AML-193 (cell line): ENCODE data around the gene BHLHE41.

ENCODE experiments used
- DNase-seq, 2 experiments: peaks; one replicate each; lab custom pipeline; 2025; lab: John Stamatoyannopoulos, UW

The BHLHE41 gene

DNA sequence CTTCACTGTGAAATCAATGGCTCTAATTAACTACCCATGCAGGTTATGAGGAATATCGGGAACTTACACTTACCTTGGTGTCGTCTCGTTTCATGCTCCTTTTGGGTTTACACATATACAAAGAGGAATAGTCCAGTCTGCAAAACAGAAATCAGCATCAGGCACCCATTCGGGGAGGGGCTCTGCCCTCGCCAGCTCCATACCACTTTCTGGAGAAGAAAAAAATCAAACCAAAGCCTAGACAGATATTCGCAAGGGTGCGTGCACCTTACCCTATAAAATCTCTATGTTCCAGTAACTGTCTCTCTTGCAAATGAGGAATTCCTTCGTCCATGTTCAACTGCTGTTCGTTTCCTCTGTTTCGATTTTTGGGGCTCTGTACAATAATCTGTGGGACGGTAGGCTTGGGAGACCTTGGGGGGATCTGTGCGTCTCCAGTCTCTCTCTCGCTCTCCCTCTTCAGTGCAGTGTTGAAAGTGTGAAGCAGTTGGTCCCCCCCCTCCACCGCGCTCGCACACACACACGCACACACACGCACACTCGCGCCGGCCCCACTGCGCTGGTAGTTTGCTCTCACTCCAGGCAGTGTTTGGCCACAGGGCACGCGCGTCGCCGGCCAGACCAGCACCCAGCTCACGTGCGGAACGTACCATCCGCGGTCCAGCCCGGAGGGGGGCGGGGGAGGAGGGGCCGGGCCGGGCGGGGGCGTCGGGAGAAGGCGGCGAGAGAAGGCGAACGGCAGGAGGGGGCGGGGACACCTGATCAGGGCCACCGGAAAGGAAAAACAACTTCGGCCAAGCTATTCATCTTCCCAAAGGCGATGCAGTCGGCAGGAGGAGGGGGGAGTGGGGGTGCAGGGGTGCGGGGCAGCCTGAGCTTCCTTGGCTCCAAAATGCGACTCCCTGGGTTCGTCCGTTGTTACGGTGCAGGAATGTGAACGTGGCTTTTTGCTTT lies at the start of gene BHLHE41:
Gene BHLHE41, minus strand, starts transcription at position 592 of the 954 bp plus-strand sequence. Its CDS starts 258 bp downstream, at position 334.
- no peak for DNase-seq

DNA sequence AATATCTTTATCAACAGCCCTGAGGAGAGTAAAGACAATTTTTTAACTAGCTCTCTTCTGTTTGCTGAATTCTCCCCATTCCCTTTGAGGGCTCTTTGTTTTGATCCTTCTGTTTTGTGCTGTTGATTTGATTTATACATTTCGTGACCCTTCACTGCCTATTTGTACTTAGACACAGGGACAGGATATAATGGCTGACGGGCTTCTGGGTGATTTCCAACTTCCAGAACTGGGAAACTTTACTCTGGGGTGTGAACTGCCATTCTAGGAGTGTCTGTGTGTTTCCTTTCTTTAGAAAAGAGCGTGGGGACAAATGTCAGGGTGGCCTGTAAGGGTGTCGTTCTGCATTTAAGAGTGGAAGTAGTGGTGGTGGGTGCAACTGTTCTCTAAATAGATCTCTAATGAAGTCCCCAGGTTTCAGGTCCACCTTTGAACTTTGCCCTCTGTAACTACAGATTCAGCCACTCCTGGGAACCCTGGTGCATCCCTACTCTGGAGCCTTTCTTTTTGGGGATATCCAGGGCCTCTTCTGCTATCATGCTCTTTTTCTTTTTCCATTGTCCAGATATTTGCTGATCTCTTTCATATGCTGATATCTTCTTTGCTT lies 48.2 kb upstream of the BHLHE41 start:
- DNase-seq = no peak

- no peak for DNase-seq
These were observed 47.7 kb upstream of the BHLHE41 start for GRCh38 chr12:26172539-26172938.

- no peak for DNase-seq
These were observed 47.2 kb upstream of the BHLHE41 start for GRCh38 chr12:26172013-26172412.

- DNase-seq = no peak
These were observed 39.3 kb upstream of the BHLHE41 start for GRCh38 chr12:26164118-26164517.

DNA sequence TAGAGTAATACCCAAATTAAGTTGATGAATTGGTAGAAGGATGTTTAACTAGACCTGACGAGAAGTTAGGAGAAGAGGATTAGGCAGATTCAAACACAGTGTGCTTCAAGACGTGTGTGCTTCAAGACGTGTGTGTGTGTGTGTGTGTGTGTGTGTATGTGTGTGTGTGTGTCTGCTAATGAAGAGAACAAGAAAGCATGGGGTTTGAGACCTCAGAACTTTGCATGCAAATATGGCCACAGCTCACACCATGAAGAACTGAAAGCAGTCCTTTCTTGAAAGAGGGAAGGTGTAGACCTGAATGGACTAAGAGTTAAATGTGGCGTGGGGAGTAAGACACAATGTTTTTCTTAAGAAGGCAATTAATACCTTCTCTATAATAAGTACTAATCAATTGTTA lies 38.1 kb upstream of the BHLHE41 start:
- DNase-seq = no peak

DNA sequence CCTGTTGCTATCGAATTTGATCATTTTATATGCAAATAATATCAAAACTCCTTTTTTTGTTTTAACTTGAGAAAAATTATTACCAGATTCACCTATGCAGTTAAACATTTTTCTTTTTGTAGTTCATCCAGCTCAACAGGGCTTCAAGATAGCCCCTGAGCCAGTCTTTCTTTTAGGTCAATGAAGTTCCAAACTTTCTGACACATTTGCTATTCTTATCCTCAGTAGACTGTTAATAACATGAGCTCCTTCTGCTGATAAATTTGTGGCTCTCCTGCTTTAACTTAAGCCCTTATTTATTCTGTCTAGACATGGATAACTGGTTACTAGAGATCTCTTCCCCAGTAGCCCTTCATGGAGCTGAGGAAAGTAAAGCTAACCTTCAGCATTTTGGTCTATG lies 37.3 kb upstream of the BHLHE41 start:
- DNase-seq = no peak

- no peak for DNase-seq
These were observed 33.4 kb upstream of the BHLHE41 start for GRCh38 chr12:26158078-26158764.

DNA sequence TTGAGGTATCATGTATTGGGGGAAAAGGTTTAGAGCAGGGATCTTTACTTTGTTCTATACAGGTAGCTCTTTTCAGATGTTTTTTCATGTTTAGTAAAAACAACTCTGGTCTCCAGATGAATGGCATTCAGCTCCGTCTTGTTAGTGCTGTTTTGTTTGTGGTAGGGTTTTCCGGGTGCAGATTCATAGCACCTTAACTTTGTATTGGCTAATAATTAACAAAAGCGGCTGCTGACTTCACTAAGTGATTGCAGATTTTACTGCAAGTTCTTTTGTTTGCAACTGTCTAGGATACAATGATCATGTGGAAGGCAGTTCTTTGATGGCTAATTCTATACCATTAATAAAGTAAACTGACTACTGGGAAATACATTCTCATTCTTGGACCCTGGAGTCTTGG lies 32.2 kb upstream of the BHLHE41 start:
- no peak for DNase-seq

DNA sequence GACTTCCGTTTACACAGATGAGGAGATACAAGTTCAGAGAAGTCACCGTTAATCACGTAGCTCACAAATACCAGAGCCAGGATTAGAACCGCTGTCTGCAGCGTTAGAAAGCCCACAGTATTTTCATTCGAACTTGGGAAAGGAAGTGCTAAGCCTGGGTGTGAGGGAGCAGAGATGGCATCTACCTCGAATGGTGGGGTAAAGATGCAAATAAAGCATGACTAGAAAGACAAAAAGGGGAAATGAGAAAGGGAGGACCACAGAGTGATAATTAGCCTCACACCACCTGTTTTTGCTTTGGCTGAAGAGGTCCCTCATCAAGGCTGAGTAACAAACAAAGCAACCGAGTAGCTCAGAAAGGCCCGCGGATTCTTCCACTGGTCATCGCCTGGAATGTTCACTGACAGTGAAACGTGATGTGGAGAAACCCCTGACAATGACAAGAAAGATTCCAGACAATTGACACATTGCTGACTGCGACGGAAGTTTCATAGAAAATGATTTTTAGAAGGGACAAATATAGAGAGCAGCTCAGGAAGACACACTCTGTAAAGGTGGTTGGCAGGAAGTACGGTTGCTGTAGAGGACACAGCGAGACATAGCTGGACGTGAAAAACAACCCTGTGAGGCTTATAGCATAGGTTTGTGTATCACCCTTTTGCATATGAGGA lies 31.5 kb upstream of the BHLHE41 start:
- DNase-seq = no peak

- no peak for DNase-seq
These were observed 28.8 kb upstream of the BHLHE41 start for GRCh38 chr12:26153421-26154154.

GRCh38 chr12:26152507-26153102 lies 27.8 kb upstream of the BHLHE41 start:
- DNase-seq = no peak

GRCh38 chr12:26150736-26151450 lies 26.1 kb upstream of the BHLHE41 start:
- DNase-seq = peak; percentile 2 to 4

GRCh38 chr12:26149968-26150500 lies 25.2 kb upstream of the BHLHE41 start:
- peak; percentile 22 to 28 for DNase-seq

- no peak for DNase-seq
These were observed 23.5 kb upstream of the BHLHE41 start for GRCh38 chr12:26148291-26148690.

DNA sequence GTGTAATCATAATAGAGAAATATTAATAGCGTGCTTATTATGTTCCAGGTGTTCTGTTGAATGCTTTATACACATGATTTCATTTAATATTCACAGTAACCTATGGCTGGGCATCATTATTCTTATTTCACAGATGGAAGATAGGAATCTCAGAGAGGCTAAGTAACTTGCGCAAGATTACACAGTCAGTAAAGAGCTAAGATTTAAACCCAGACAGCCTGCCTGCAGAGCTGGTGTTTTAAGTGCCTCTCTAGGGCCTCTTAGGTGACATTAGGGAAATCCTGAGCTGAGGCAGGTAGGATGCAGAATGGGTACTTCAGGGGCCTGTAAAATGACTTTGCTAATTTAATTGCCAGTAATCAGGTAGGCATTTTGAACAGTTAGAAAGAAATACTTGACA lies 18.5 kb upstream of the BHLHE41 start:
- DNase-seq = no peak

DNA sequence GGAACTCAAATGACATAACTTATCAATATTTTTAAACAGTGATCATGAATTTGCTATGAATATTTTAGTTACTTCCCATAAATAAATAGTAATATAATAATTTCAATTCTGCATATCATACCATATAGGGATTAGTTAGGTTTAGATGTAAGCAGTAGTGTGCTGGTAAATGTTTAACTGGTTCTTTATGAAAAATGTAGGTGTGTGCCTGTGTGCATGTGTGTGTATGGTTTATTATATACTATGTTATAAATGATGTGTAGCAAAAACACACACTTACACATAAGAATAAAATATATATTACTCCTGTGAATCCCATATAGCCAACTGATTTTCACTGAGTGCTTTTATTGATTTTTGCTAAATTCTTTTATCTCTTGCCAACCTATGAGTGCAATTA lies 14.0 kb upstream of the BHLHE41 start:
- DNase-seq = no peak

GRCh38 chr12:26136688-26137087 lies 11.9 kb upstream of the BHLHE41 start:
- no peak for DNase-seq

DNA sequence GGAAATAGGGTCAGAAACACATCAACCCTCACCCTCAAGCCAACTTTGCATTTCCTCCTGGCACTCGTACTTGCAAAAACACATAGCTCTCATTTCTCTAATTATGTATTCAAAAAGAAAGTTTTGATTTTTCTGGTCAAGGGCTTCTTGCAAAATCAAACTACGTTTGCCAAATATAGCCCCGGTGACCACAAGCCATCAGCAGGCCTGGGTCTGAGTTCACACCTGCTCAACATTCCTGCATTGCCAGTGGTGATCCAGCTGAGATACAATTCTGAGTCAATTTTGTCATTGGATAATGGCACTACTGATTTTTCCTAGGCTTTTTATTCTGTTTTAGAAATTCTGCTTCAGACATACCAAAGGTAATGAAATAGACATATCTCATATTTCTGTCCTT lies 10.7 kb upstream of the BHLHE41 start:
- no peak for DNase-seq

DNA sequence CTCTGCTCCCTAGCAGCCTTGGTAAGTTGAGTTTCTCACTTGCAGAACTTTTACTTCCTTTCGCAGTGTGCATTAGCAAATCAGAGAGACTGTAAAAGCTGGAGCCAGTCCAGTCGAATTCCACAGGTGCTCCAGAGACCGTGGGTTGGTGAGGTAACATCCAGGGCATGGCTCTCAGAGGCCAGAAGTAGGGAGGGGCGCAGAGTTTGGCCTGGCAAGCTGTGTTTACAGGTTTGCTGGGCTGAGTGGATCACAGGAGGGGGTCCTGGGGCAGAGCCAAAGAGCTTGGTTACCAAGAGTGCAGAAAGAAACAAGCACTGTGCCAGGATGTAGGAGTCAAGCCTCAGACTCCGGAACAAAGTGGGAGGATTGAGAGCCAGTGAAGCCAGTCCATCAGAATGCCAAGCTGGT lies 10.2 kb upstream of the BHLHE41 start:
- DNase-seq = no peak
